ENCODE measurements around the gene CLIC1. TPM values are rescaled to one million over a fixed set of nuclear protein-coding genes. Genes with fewer than 3 reads are reported as not detected.

Gene CLIC1
- total RNA-seq, 2 experiments from 2014 or later, result 314 to 413 TPM

DNA sequence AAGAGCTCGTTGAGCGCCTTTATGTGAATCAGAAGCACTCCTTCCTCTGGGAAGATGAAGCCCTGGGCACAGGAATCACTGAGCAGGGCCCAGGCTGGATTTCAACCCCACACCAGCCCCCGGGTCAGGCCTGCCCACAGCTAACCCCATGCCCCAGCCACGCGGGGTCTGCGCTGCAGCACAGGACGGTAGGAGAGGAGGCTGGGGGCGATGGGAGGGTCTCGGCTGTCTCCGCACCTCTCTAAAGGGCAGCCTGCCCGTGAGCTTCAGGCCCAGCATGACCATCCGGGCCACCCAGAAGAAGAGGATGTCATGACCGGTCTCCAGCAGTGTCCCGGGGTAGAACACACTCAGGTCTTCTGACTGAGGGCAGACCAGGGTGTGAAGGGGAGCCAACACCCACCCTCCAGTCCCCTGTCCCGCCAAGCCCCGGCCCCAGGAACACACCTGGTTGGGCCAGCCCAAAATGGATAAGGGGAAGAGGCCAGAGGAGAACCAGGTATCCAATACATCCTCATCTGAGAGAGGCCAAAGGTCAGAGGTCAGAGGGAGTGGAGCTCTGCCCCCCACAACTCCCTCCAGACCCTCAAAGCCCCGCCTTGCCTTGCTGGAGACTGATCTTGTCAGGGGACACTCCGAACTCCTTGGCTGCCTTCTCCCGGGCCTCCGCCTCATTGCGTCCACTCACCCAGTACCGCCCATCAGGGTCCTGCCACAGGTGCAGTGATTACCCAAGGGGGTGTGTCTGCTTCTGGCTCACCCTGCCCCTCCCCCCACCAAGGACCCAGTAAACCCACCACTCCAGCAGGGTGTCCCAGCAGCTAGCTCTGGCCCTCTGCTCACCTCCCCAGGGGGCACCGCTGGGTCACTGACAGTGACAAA, 45.2 kb upstream of the CLIC1 start:
- Histone ChIP-seq H3K36me3 (ENCODE audit: insufficient read depth, low read length) (peaks cover 88% of the 10 kb centered on the region), H3K4me2 (ENCODE audit: low read length) (no peak overlapping the region), H3K27ac (ENCODE audit: low read depth, low read length, poor library complexity, severe bottlenecking) (no peak overlapping the region), H3K4me1 (ENCODE audit: insufficient read depth, low read length, poor library complexity, severe bottlenecking) (no peaks in the 10 kb centered on the region), H3K79me2 (ENCODE audit: insufficient read depth, low read depth, low read length) (no peaks in the 10 kb centered on the region), H4K20me1 (ENCODE audit: insufficient read depth, low read length) (no peaks in the 10 kb centered on the region), H3K9me3 (ENCODE audit: low read length) (no peaks in the 10 kb centered on the region), H3K9me2 (ENCODE audit: insufficient read depth, low read length) (no peaks in the 10 kb centered on the region), H3K4me3 (ENCODE audit: low read depth, low read length, poor library complexity, severe bottlenecking) (no peak overlapping the region), H2AFZ (ENCODE audit: low read length) (no peak overlapping the region)
- ChIA-PET CTCF (ENCODE audit: unreplicated experiment) (no interaction called here), POLR2A (no interaction called here)
- TF ChIP-seq, protein P1, sequence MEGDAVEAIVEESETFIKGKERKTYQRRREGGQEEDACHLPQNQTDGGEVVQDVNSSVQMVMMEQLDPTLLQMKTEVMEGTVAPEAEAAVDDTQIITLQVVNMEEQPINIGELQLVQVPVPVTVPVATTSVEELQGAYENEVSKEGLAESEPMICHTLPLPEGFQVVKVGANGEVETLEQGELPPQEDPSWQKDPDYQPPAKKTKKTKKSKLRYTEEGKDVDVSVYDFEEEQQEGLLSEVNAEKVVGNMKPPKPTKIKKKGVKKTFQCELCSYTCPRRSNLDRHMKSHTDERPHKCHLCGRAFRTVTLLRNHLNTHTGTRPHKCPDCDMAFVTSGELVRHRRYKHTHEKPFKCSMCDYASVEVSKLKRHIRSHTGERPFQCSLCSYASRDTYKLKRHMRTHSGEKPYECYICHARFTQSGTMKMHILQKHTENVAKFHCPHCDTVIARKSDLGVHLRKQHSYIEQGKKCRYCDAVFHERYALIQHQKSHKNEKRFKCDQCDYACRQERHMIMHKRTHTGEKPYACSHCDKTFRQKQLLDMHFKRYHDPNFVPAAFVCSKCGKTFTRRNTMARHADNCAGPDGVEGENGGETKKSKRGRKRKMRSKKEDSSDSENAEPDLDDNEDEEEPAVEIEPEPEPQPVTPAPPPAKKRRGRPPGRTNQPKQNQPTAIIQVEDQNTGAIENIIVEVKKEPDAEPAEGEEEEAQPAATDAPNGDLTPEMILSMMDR (conservative IDR thresholded peaks at IDR 0.05; ENCODE audit: low read length), result no peak
- TF ChIP-seq EZH2phosphoT487 (IDR thresholded peaks at IDR 0.05; ENCODE audit: borderline replicate concordance, low read depth, low read length), result no peak
- DNase-seq (ENCODE audit: low spot score), result no peak
- intact Hi-C loops (cut with micrococcal nuclease; ENCODE audit: unreplicated experiment), result no loop called here
- BruUV-seq (replicated peaks), result no TSS peak

DNA sequence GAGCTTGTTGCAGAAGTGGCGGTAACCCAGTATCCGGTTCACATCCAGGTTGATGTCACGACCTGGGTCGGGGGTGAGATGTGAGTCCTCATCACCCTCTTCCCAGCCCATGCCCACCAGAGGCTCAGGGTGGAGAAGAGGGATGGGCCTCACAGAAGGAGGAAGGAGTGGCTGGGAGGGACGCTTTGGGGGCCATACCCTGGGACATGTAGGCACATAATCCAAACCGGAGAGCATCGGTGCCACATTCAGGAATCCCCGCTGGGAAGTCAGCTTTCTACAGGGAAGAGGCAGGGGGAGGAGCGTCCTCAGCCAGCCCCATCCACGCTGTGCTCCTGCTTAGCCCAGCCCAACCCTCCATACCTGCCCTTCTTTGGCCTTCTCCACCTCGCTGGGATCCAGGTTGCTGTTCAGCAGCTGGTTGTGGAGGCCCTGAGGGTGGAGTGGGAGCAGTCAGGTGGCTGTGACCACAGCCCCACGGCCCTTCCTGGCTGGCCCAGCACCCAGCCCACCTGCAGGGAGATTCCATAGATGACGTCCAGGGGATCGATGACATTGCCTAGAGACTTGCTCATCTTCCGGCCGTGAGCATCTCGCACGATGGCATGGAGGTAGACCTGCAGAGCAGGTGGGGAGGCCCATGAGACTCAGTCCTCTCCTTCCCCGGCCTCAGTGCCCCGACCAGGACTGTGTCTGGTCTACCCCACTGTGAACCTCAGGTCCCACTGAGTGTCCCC, 44.3 kb upstream of the CLIC1 start:
- Histone ChIP-seq H4K20me1 (ENCODE audit: insufficient read depth, low read length) (no peaks in the 10 kb centered on the region), H3K9me2 (ENCODE audit: insufficient read depth, low read length) (no peaks in the 10 kb centered on the region), H3K27ac (ENCODE audit: low read depth, low read length, poor library complexity, severe bottlenecking) (no peak overlapping the region), H3K79me2 (ENCODE audit: insufficient read depth, low read depth, low read length) (no peaks in the 10 kb centered on the region), H3K9me3 (ENCODE audit: low read length) (no peaks in the 10 kb centered on the region), H3K36me3 (ENCODE audit: insufficient read depth, low read length) (peaks cover 80% of the 10 kb centered on the region), H3K4me1 (ENCODE audit: insufficient read depth, low read length, poor library complexity, severe bottlenecking) (no peaks in the 10 kb centered on the region), H3K4me3 (ENCODE audit: low read depth, low read length, poor library complexity, severe bottlenecking) (no peak overlapping the region), H3K4me2 (ENCODE audit: low read length) (no peak overlapping the region), H2AFZ (ENCODE audit: low read length) (no peak overlapping the region)
- TF ChIP-seq, protein P1 (conservative IDR thresholded peaks at IDR 0.05; ENCODE audit: low read length), result no peak
- TF ChIP-seq EZH2phosphoT487 (IDR thresholded peaks at IDR 0.05; ENCODE audit: borderline replicate concordance, low read depth, low read length), result no peak
- intact Hi-C loops (cut with micrococcal nuclease; ENCODE audit: unreplicated experiment), result no loop called here
- ChIA-PET CTCF (ENCODE audit: unreplicated experiment) (no interaction called here), POLR2A (no interaction called here)
- DNase-seq (ENCODE audit: low spot score), result no peak
- BruUV-seq (replicated peaks), result no TSS peak

Data from OCI-LY7 (cell line).